ENCODE measurements around the gene CARMIL1. TPM values are rescaled to one million over a fixed set of nuclear protein-coding genes. Genes with fewer than 3 reads are reported as not detected.

CARMIL1 gene
- polyA plus RNA-seq, 1 of the 3 experiments (the other 2 are of a cell fraction): 1.7 TPM

DNA sequence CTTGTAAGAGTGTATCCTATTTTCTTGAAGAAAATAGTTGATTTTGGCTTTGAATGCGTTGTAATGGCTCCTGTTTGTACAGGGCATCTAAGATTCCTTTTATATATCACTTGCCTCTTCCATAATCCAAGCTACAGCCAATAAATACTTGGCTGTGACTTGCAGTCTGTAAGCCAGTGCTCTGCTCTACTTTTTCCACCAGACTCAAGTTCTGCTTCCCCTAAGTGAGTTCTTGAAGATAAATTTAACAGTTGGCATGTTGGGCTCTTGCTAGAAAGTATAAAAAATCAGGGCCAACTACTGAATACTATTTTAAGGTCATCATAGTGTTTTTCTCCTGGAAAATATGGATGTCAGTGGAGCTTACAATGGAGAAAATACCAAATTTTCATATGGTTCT, 336.3 kb downstream of the CARMIL1 start (continued):
- TF ChIP-seq, protein P1, sequence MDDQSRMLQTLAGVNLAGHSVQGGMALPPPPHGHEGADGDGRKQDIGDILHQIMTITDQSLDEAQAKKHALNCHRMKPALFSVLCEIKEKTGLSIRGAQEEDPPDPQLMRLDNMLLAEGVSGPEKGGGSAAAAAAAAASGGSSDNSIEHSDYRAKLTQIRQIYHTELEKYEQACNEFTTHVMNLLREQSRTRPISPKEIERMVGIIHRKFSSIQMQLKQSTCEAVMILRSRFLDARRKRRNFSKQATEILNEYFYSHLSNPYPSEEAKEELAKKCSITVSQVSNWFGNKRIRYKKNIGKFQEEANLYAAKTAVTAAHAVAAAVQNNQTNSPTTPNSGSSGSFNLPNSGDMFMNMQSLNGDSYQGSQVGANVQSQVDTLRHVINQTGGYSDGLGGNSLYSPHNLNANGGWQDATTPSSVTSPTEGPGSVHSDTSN (IDR thresholded peaks at IDR 0.05): no peak

DNA sequence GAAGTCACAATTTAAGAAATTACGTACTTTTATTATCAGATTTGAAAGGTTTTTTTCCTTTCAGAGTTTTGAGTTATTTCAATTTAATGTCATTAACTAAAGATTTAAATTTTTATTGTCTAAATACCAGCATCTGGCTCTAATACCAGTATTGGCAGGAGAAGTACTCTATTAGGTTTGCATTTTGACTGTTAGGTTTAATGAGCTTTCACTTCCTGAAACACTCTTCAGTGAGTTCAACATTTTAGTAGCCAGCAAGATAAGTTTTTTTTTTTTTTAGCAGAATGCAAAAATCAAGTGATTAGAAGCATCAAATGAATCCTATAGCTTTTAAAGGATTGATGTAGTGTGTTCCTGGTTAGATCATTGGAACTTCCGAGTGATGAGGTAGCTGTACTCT, 338.8 kb downstream of the CARMIL1 start:
- Histone ChIP-seq H4K20me1 (ENCODE audit: insufficient read depth) (no peaks in the 10 kb centered on the region), H3K9me2 (no peaks in the 10 kb centered on the region), H3K4me1 (ENCODE audit: control insufficient read depth in 1 of 2, insufficient read depth in 2 of 2, low read depth in 1 of 2, low read length in 1 of 2) (no peaks in the 10 kb centered on the region; a peak in 1 of 4 replicates), H3K9ac (no peak overlapping the region), H3K4me3 (ENCODE audit: low read depth in 2 of 2, low read length in 1 of 2) (no peak overlapping the region), H3K4me2 (no peak overlapping the region), H3K79me2 (ENCODE audit: insufficient read depth) (no peaks in the 10 kb centered on the region), H3F3A (replicated peaks; ENCODE audit: insufficient read depth) (no peaks in the 10 kb centered on the region), H3K27me3 (ENCODE audit: insufficient read depth) (no peaks in the 10 kb centered on the region), H3K27ac (ENCODE audit: low read depth in 2 of 2, low read length in 1 of 2) (no peak overlapping the region), H2AFZ (ENCODE audit: low read depth) (no peak overlapping the region), H3K9me3 (no peaks in the 10 kb centered on the region), H3K36me3 (replicated peaks in 1 of 2; ENCODE audit: control insufficient read depth in 1 of 2, insufficient read depth in 2 of 2, low read length in 1 of 2) (no peaks in the 10 kb centered on the region)
- ChIA-PET CTCF (interaction anchor here (0.7 to 1.1 kb wide), 2 partner anchors 15 to 33 kb away, joined by 4 read pairs; no protein-coding TSS in a partner anchor), POLR2A (no interaction called here)
- TF ChIP-seq, protein P2, sequence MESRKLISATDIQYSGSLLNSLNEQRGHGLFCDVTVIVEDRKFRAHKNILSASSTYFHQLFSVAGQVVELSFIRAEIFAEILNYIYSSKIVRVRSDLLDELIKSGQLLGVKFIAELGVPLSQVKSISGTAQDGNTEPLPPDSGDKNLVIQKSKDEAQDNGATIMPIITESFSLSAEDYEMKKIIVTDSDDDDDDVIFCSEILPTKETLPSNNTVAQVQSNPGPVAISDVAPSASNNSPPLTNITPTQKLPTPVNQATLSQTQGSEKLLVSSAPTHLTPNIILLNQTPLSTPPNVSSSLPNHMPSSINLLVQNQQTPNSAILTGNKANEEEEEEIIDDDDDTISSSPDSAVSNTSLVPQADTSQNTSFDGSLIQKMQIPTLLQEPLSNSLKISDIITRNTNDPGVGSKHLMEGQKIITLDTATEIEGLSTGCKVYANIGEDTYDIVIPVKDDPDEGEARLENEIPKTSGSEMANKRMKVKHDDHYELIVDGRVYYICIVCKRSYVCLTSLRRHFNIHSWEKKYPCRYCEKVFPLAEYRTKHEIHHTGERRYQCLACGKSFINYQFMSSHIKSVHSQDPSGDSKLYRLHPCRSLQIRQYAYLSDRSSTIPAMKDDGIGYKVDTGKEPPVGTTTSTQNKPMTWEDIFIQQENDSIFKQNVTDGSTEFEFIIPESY (IDR thresholded peaks at IDR 0.05; ENCODE audit: borderline replicate concordance, low read depth): no peak
- TF ChIP-seq, protein P3, sequence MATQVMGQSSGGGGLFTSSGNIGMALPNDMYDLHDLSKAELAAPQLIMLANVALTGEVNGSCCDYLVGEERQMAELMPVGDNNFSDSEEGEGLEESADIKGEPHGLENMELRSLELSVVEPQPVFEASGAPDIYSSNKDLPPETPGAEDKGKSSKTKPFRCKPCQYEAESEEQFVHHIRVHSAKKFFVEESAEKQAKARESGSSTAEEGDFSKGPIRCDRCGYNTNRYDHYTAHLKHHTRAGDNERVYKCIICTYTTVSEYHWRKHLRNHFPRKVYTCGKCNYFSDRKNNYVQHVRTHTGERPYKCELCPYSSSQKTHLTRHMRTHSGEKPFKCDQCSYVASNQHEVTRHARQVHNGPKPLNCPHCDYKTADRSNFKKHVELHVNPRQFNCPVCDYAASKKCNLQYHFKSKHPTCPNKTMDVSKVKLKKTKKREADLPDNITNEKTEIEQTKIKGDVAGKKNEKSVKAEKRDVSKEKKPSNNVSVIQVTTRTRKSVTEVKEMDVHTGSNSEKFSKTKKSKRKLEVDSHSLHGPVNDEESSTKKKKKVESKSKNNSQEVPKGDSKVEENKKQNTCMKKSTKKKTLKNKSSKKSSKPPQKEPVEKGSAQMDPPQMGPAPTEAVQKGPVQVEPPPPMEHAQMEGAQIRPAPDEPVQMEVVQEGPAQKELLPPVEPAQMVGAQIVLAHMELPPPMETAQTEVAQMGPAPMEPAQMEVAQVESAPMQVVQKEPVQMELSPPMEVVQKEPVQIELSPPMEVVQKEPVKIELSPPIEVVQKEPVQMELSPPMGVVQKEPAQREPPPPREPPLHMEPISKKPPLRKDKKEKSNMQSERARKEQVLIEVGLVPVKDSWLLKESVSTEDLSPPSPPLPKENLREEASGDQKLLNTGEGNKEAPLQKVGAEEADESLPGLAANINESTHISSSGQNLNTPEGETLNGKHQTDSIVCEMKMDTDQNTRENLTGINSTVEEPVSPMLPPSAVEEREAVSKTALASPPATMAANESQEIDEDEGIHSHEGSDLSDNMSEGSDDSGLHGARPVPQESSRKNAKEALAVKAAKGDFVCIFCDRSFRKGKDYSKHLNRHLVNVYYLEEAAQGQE (IDR thresholded peaks at IDR 0.05; ENCODE audit: low read depth, low read length): no peak
- TF ChIP-seq JUND (IDR thresholded peaks at IDR 0.05) (no peak), POLR2AphosphoS5 (IDR thresholded peaks at IDR 0.05; ENCODE audit: low read depth, low read length) (no peak), GATA2 (CRISPR knock-in tag; IDR thresholded peaks at IDR 0.05) (no peak), MEF2A (IDR thresholded peaks at IDR 0.05; ENCODE audit: borderline replicate concordance, low read depth) (no peak), EP300 (IDR thresholded peaks at IDR 0.05; ENCODE audit: borderline replicate concordance in 1 of 2, low read depth in 1 of 2, low read length in 1 of 2) (no peak), YY1 (IDR thresholded peaks at IDR 0.05; ENCODE audit: low read depth) (no peak), NFIC (IDR thresholded peaks at IDR 0.05; ENCODE audit: borderline replicate concordance) (no peak), MXI1 (IDR thresholded peaks at IDR 0.05; ENCODE audit: low read depth, low read length) (no peak), RFX5 (IDR thresholded peaks at IDR 0.05; ENCODE audit: low read length) (no peak), SIN3A (IDR thresholded peaks at IDR 0.05; ENCODE audit: borderline replicate concordance, low read depth, low read length) (no peak), RXRA (IDR thresholded peaks at IDR 0.05; ENCODE audit: borderline replicate concordance, low read depth) (no peak), TAF1 (IDR thresholded peaks at IDR 0.05; ENCODE audit: borderline replicate concordance, low read depth, low read length) (no peak), EZH2phosphoT487 (IDR thresholded peaks at IDR 0.05; ENCODE audit: borderline replicate concordance, low read depth) (no peak)
- TF ChIP-seq, protein P4, sequence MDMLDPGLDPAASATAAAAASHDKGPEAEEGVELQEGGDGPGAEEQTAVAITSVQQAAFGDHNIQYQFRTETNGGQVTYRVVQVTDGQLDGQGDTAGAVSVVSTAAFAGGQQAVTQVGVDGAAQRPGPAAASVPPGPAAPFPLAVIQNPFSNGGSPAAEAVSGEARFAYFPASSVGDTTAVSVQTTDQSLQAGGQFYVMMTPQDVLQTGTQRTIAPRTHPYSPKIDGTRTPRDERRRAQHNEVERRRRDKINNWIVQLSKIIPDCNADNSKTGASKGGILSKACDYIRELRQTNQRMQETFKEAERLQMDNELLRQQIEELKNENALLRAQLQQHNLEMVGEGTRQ (IDR thresholded peaks at IDR 0.05; ENCODE audit: borderline replicate concordance, low read depth, low read length): no peak
- TF ChIP-seq, protein P5, sequence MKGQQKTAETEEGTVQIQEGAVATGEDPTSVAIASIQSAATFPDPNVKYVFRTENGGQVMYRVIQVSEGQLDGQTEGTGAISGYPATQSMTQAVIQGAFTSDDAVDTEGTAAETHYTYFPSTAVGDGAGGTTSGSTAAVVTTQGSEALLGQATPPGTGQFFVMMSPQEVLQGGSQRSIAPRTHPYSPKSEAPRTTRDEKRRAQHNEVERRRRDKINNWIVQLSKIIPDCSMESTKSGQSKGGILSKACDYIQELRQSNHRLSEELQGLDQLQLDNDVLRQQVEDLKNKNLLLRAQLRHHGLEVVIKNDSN (IDR thresholded peaks at IDR 0.05; ENCODE audit: borderline replicate concordance, low read depth): no peak
- WGBS (ENCODE audit: low lambda C conversion rate): 84% methylated on average over 2 of the region's 2 CpGs
- no peak for DNase-seq
